ENCODE measurements around the gene SCD. TPM values are rescaled to one million over a fixed set of nuclear protein-coding genes. Genes with fewer than 3 reads are reported as not detected.
A peak's percentile ranks its signal among the peaks of the same experiment; 100 is the strongest.

SCD gene
- total RNA-seq, 2 experiments from 2014 or later, result 121 to 134 TPM

DNA sequence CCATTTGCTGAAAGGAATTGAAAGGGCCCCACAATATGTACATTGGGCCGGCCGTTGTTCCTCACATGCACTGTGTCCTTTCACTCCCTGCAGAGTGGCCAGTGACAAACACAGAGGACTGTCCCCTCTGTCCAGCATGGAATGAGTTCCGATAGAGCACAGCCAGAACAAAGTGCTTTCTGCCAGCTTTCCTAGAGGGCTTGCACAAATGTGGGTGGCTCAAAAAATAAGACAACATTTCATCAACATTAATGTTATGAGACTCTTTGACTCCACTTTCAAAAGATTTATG lies 19.4 kb upstream of the SCD start:
- DNase-seq, result no peak

GRCh38 chr10:100328198-100328597 lies 18.8 kb upstream of the SCD start:
- CTCF ChIA-PET, result interaction anchor here (2.0 to 2.9 kb wide), 3 partner anchors 11 to 190 kb away, joined by 6 to 10 read pairs (median 8); no protein-coding TSS in a partner anchor
- ATAC-seq (no peak), DNase-seq (no peak)
- Mint-ChIP-seq H3K36me3 (no peaks in the 10 kb centered on the region), H3K9me3 (ENCODE audit: low read depth) (no peaks in the 10 kb centered on the region), H3K27ac (no peak overlapping the region), H3K27me3 (peaks cover 28% of the 10 kb centered on the region), H3K4me3 (no peak overlapping the region), H3K4me1 (peaks cover 11% of the 10 kb centered on the region)

More for the DNA sequence above, 19.4 kb upstream of the SCD start:
- Mint-ChIP-seq H3K27me3 (peaks cover 25% of the 10 kb centered on the region), H3K27ac (no peak overlapping the region), H3K4me3 (no peak overlapping the region), H3K4me1 (peaks cover 11% of the 10 kb centered on the region), H3K36me3 (no peaks in the 10 kb centered on the region), H3K9me3 (ENCODE audit: low read depth) (no peaks in the 10 kb centered on the region)
- ATAC-seq, result no peak
- CTCF ChIA-PET, result interaction anchor here (1.1 to 2.9 kb wide), 5 partner anchors 11 to 191 kb away, joined by 3 to 10 read pairs (median 6); no protein-coding TSS in a partner anchor

GRCh38 chr10:100330079-100330478 lies 17.0 kb upstream of the SCD start, which contains the start of gene PKD2L1:
TSS of gene PKD2L1 (minus strand) at chr10:100330228. CDS start at chr10:100330103, 125 bp downstream.
- DNase-seq (no peak), ATAC-seq (no peak)
- Mint-ChIP-seq H3K27me3 (peaks cover 40% of the 10 kb centered on the region), H3K4me1 (peaks cover 11% of the 10 kb centered on the region), H3K9me3 (ENCODE audit: low read depth) (no peaks in the 10 kb centered on the region), H3K27ac (no peak within 1 kb of the TSS), H3K36me3 (no peaks in the 10 kb centered on the region), H3K4me3 (no peak within 1 kb of the TSS)
- CTCF ChIA-PET, result interaction anchor here (1.1 to 6.2 kb wide), 3 partner anchors 7 to 103 kb away, joined by 3 to 49 read pairs (median 4); no protein-coding TSS in a partner anchor

- H3K36me3 Mint-ChIP-seq, result no peaks in the 10 kb centered on the region
- ATAC-seq (no peak), DNase-seq (no peak)
- no peak overlapping the region for H3K27ac Mint-ChIP-seq
- H3K4me1 Mint-ChIP-seq, result no peaks in the 10 kb centered on the region
- H3K27me3 Mint-ChIP-seq, result peaks cover 41% of the 10 kb centered on the region
- CTCF ChIA-PET, result interaction anchor here (1.0 to 6.2 kb wide), 4 partner anchors 100 to 186 kb away, joined by 3 to 49 read pairs (median 6); no protein-coding TSS in a partner anchor
- H3K9me3 Mint-ChIP-seq (ENCODE audit: low read depth), result no peaks in the 10 kb centered on the region
- no peak overlapping the region for H3K4me3 Mint-ChIP-seq
These were observed 13.9 kb upstream of the SCD start for GRCh38 chr10:100333106-100333505.

DNA sequence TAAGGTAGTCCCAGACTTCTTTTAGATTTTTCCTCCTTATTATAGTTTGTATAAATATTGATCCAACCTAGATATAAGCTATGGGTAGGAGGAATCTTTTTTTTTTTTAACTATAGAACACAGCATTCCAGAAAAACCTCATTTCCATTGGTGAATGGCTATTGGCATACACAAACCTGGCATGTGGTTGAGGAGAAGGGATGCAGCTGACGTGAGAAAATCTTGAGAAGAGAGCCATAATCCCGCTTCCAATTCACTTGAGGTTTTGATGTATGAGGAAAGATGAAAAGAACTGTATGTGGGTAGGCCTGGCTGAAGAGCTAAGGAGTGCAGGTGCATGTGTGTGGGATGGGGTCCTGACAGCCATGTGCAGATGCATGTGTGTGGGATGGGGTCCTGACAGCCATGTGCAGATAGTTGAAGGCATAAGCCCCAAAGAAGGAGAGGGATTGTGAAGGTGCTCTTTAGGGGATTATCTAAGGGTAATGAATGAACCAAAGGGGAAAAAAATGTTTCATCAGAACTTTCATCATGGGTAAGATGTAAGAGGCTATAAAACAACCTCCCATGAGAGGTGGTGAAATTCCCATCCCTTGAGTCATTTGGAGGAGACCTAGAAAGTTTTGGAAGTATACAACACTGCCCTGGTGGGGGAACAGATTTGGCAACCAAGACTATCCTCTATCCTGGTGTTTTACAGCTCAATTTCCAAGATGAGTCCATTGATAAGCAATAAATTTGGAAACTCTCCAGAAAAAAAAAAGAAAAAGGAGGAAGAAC lies 13.2 kb upstream of the SCD start:
- no peak for ATAC-seq
- no peak overlapping the region for H3K27ac Mint-ChIP-seq
- H3K9me3 Mint-ChIP-seq (ENCODE audit: low read depth), result no peaks in the 10 kb centered on the region
- CTCF ChIA-PET, result interaction anchor here (1.0 to 6.2 kb wide), 5 partner anchors 99 to 185 kb away, joined by 3 to 49 read pairs (median 4); no protein-coding TSS in a partner anchor
- no peak overlapping the region for H3K4me3 Mint-ChIP-seq
- H3K27me3 Mint-ChIP-seq, result peaks cover 40% of the 10 kb centered on the region
- DNase-seq, result no peak
- H3K36me3 Mint-ChIP-seq, result no peaks in the 10 kb centered on the region
- H3K4me1 Mint-ChIP-seq, result no peaks in the 10 kb centered on the region

DNA sequence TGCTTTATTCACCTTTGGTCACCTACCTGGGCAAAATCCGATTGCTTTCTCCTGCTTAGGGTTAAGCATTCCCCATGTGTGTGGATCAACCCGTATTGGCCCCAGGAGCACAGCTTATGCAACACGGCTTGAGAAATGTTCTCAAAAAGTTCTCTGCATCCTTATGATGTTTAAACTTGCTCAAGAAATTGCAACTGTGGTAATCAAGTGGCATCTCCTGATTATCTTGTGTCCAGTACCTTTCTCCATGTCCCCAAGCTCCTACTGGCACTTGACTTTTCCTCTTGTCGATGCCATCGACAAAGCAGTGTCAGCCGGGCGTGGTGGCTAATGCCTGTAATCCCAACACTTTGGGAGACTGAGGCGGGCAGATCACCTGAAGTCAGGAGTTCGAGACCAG lies 12.3 kb upstream of the SCD start:
- H3K4me3 Mint-ChIP-seq, result no peak overlapping the region
- peaks cover 37% of the 10 kb centered on the region for H3K27me3 Mint-ChIP-seq
- ATAC-seq (no peak), DNase-seq (no peak)
- H3K36me3 Mint-ChIP-seq, result no peaks in the 10 kb centered on the region
- H3K4me1 Mint-ChIP-seq, result peaks cover 3% of the 10 kb centered on the region
- no peak overlapping the region for H3K27ac Mint-ChIP-seq
- no peaks in the 10 kb centered on the region for H3K9me3 Mint-ChIP-seq (ENCODE audit: low read depth)
- CTCF ChIA-PET, result interaction anchor here (0.8 to 6.2 kb wide), 5 partner anchors 98 to 184 kb away, joined by 3 to 49 read pairs (median 4); no protein-coding TSS in a partner anchor

DNA sequence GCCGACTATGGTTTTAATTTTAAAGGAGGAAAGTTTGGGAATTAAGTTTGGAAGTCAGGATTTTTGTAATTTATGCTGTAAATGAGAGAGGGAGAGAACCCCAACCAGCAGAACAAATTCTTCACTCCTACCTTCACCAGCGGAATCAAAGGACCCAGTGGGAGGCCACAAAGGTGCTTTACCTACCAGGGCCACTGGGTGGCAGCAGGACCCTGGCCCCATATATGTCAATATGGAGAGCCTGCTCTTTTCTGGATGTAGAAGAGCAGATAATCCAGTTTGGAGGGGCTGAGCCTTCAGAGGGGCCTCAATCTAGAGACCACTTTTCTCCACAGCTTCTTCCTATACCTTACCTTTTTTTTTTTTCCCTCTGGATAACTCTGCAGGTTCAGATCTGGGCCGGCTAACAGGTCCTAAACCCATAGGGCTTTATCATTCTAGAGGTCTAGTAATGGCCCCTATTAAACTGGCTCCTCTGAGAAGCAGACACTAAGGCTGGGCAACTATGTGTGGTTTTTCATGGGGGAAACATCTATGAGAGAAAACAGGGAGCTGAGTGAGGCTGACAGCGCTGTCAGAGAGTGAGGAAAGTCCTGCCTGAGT lies 8.5 kb upstream of the SCD start:
- CTCF ChIA-PET, result interaction anchor here (0.9 to 17.0 kb wide), 17 partner anchors 10 to 561 kb away, joined by 3 to 236 read pairs (median 5); partner anchors contain the start of genes HIF1AN and SCD
- H3K27me3 Mint-ChIP-seq, result peaks cover 16% of the 10 kb centered on the region

GRCh38 chr10:100339236-100339635 lies 7.8 kb upstream of the SCD start:
- no peak for ATAC-seq
- Mint-ChIP-seq H3K27ac (no peak overlapping the region), H3K9me3 (ENCODE audit: low read depth) (no peaks in the 10 kb centered on the region), H3K4me3 (no peak overlapping the region), H3K27me3 (peaks cover 10% of the 10 kb centered on the region), H3K36me3 (no peaks in the 10 kb centered on the region), H3K4me1 (peaks cover 3% of the 10 kb centered on the region)
- DNase-seq, result no peak
- CTCF ChIA-PET, result interaction anchor here (0.9 to 17.0 kb wide), 15 partner anchors 9 to 196 kb away, joined by 3 to 236 read pairs (median 5); partner anchors contain the start of genes HIF1AN and SCD

More for the DNA sequence above, 8.5 kb upstream of the SCD start:
- Mint-ChIP-seq H3K36me3 (no peaks in the 10 kb centered on the region), H3K4me3 (no peak overlapping the region), H3K27ac (no peak overlapping the region), H3K9me3 (ENCODE audit: low read depth) (no peaks in the 10 kb centered on the region), H3K4me1 (peaks cover 3% of the 10 kb centered on the region)
- peak; percentile 88 for ATAC-seq
- peak; percentile 86 for DNase-seq

GRCh38 chr10:100340948-100341847 lies 5.8 kb upstream of the SCD start:
- Mint-ChIP-seq H3K36me3 (peaks cover 1% of the 10 kb centered on the region), H3K4me3 (no peak overlapping the region), H3K27me3 (peaks cover under 1% of the 10 kb centered on the region), H3K27ac (no peak overlapping the region), H3K4me1 (peaks cover 18% of the 10 kb centered on the region), H3K9me3 (ENCODE audit: low read depth) (no peaks in the 10 kb centered on the region)
- ATAC-seq, result no peak
- CTCF ChIA-PET, result interaction anchor here (1.3 to 17.0 kb wide), 7 partner anchors 12 to 177 kb away, joined by 3 to 236 read pairs (median 6); partner anchors contain the start of genes PKD2L1 and SEC31B
- DNase-seq, result no peak

- Mint-ChIP-seq H3K27me3 (no peaks in the 10 kb centered on the region), H3K4me3 (no peak overlapping the region), H3K9me3 (ENCODE audit: low read depth) (no peaks in the 10 kb centered on the region), H3K4me1 (peaks cover 19% of the 10 kb centered on the region), H3K36me3 (peaks cover 2% of the 10 kb centered on the region), H3K27ac (peak overlapping the region; percentile 28)
- ATAC-seq (peak; percentile 18), DNase-seq (peak; percentile 70)
- CTCF ChIA-PET, result interaction anchor here (0.7 to 17.0 kb wide), 12 partner anchors 13 to 186 kb away, joined by 3 to 236 read pairs (median 4); partner anchors contain the start of genes PKD2L1 and SEC31B
These were observed 4.9 kb upstream of the SCD start for GRCh38 chr10:100341953-100342626.

- no peak overlapping the region for H3K4me3 Mint-ChIP-seq
- DNase-seq (no peak), ATAC-seq (no peak)
- no peaks in the 10 kb centered on the region for H3K27me3 Mint-ChIP-seq
- CTCF ChIA-PET, result interaction anchor here (0.7 to 17.0 kb wide), 9 partner anchors 16 to 186 kb away, joined by 3 to 236 read pairs (median 4); partner anchors contain the start of gene SEC31B
- peaks cover 5% of the 10 kb centered on the region for H3K36me3 Mint-ChIP-seq
- H3K27ac Mint-ChIP-seq, result no peak overlapping the region
- H3K4me1 Mint-ChIP-seq, result peaks cover 19% of the 10 kb centered on the region
- H3K9me3 Mint-ChIP-seq (ENCODE audit: low read depth), result no peaks in the 10 kb centered on the region
These were observed 4.4 kb upstream of the SCD start for GRCh38 chr10:100342627-100342972.

- Mint-ChIP-seq H3K27ac (no peak overlapping the region), H3K36me3 (peaks cover 22% of the 10 kb centered on the region), H3K4me1 (peaks cover 31% of the 10 kb centered on the region), H3K27me3 (no peaks in the 10 kb centered on the region), H3K9me3 (ENCODE audit: low read depth) (no peaks in the 10 kb centered on the region), H3K4me3 (no peak overlapping the region)
- no peak for DNase-seq
- CTCF ChIA-PET, result interaction anchor here (0.7 to 17.0 kb wide), 9 partner anchors 27 to 192 kb away, joined by 3 to 236 read pairs (median 7); partner anchors contain the start of genes HIF1AN and SEC31B
- no peak for ATAC-seq
These were observed 2.7 kb upstream of the SCD start for GRCh38 chr10:100344241-100344788.
